ENCODE results near the gene SAP30L.

SAP30L gene

GRCh38 chr5:154406826-154407225, 39.0 kb upstream of the SAP30L start:
- Histone ChIP-seq H3K27me3 (ENCODE audit: control insufficient read depth, insufficient read depth, low read length) (no peaks in the 10 kb centered on the region), H3K4me1 (ENCODE audit: control insufficient read depth, insufficient read depth, low read length) (peaks cover 5% of the 10 kb centered on the region), H3K9me3 (ENCODE audit: control insufficient read depth, insufficient read depth, low read length) (no peaks in the 10 kb centered on the region), H3K9ac (ENCODE audit: low read depth, low read length) (no peak overlapping the region), H3K36me3 (ENCODE audit: control insufficient read depth, insufficient read depth, low read length) (no peaks in the 10 kb centered on the region), H3K4me3 (ENCODE audit: low read depth, low read length) (no peak overlapping the region)

- H3K27me3 ChIP-seq (ENCODE audit: control insufficient read depth, insufficient read depth, low read length) = no peaks in the 10 kb centered on the region
- H3K9me3 ChIP-seq (ENCODE audit: control insufficient read depth, insufficient read depth, low read length) = no peaks in the 10 kb centered on the region
- H3K36me3 ChIP-seq (ENCODE audit: control insufficient read depth, insufficient read depth, low read length) = no peaks in the 10 kb centered on the region
- no peak overlapping the region for H3K9ac ChIP-seq (ENCODE audit: low read depth, low read length)
- H3K4me1 ChIP-seq (ENCODE audit: control insufficient read depth, insufficient read depth, low read length) = peaks cover 5% of the 10 kb centered on the region
- no peak overlapping the region for H3K4me3 ChIP-seq (ENCODE audit: low read depth, low read length)
Measured at GRCh38 chr5:154408811-154409210, 37.0 kb upstream of the SAP30L start.

GRCh38 chr5:154409230-154409840, 36.5 kb upstream of the SAP30L start:
- Histone ChIP-seq H3K4me1 (ENCODE audit: control insufficient read depth, insufficient read depth, low read length) (peaks cover 5% of the 10 kb centered on the region), H3K36me3 (ENCODE audit: control insufficient read depth, insufficient read depth, low read length) (no peaks in the 10 kb centered on the region), H3K9ac (ENCODE audit: low read depth, low read length) (no peak overlapping the region), H3K4me3 (ENCODE audit: low read depth, low read length) (no peak overlapping the region), H3K9me3 (ENCODE audit: control insufficient read depth, insufficient read depth, low read length) (no peaks in the 10 kb centered on the region), H3K27me3 (ENCODE audit: control insufficient read depth, insufficient read depth, low read length) (no peaks in the 10 kb centered on the region)

- H3K4me3 ChIP-seq (ENCODE audit: low read depth, low read length) = no peak overlapping the region
- no peaks in the 10 kb centered on the region for H3K9me3 ChIP-seq (ENCODE audit: control insufficient read depth, insufficient read depth, low read length)
- no peaks in the 10 kb centered on the region for H3K27me3 ChIP-seq (ENCODE audit: control insufficient read depth, insufficient read depth, low read length)
- no peaks in the 10 kb centered on the region for H3K4me1 ChIP-seq (ENCODE audit: control insufficient read depth, insufficient read depth, low read length)
- H3K9ac ChIP-seq (ENCODE audit: low read depth, low read length) = no peak overlapping the region
- H3K36me3 ChIP-seq (ENCODE audit: control insufficient read depth, insufficient read depth, low read length) = no peaks in the 10 kb centered on the region
Measured at GRCh38 chr5:154410008-154410407, 35.8 kb upstream of the SAP30L start.

GRCh38 chr5:154410786-154411185, 35.0 kb upstream of the SAP30L start:
- no peaks in the 10 kb centered on the region for H3K4me1 ChIP-seq (ENCODE audit: control insufficient read depth, insufficient read depth, low read length)
- H3K9ac ChIP-seq (ENCODE audit: low read depth, low read length) = no peak overlapping the region
- H3K36me3 ChIP-seq (ENCODE audit: control insufficient read depth, insufficient read depth, low read length) = no peaks in the 10 kb centered on the region
- no peaks in the 10 kb centered on the region for H3K27me3 ChIP-seq (ENCODE audit: control insufficient read depth, insufficient read depth, low read length)
- H3K4me3 ChIP-seq (ENCODE audit: low read depth, low read length) = no peak overlapping the region
- no peaks in the 10 kb centered on the region for H3K9me3 ChIP-seq (ENCODE audit: control insufficient read depth, insufficient read depth, low read length)

- H3K4me1 ChIP-seq (ENCODE audit: control insufficient read depth, insufficient read depth, low read length) = no peaks in the 10 kb centered on the region
- H3K4me3 ChIP-seq (ENCODE audit: low read depth, low read length) = no peak overlapping the region
- no peaks in the 10 kb centered on the region for H3K9me3 ChIP-seq (ENCODE audit: control insufficient read depth, insufficient read depth, low read length)
- H3K36me3 ChIP-seq (ENCODE audit: control insufficient read depth, insufficient read depth, low read length) = no peaks in the 10 kb centered on the region
- no peak overlapping the region for H3K9ac ChIP-seq (ENCODE audit: low read depth, low read length)
- no peaks in the 10 kb centered on the region for H3K27me3 ChIP-seq (ENCODE audit: control insufficient read depth, insufficient read depth, low read length)
Measured at GRCh38 chr5:154411338-154411737, 34.5 kb upstream of the SAP30L start.

GRCh38 chr5:154412316-154412715, 33.5 kb upstream of the SAP30L start:
- no peaks in the 10 kb centered on the region for H3K9me3 ChIP-seq (ENCODE audit: control insufficient read depth, insufficient read depth, low read length)
- H3K27me3 ChIP-seq (ENCODE audit: control insufficient read depth, insufficient read depth, low read length) = no peaks in the 10 kb centered on the region
- H3K9ac ChIP-seq (ENCODE audit: low read depth, low read length) = no peak overlapping the region
- no peaks in the 10 kb centered on the region for H3K36me3 ChIP-seq (ENCODE audit: control insufficient read depth, insufficient read depth, low read length)
- H3K4me3 ChIP-seq (ENCODE audit: low read depth, low read length) = no peak overlapping the region
- no peaks in the 10 kb centered on the region for H3K4me1 ChIP-seq (ENCODE audit: control insufficient read depth, insufficient read depth, low read length)

- H3K9ac ChIP-seq (ENCODE audit: low read depth, low read length) = no peak overlapping the region
- no peaks in the 10 kb centered on the region for H3K36me3 ChIP-seq (ENCODE audit: control insufficient read depth, insufficient read depth, low read length)
- H3K27me3 ChIP-seq (ENCODE audit: control insufficient read depth, insufficient read depth, low read length) = no peaks in the 10 kb centered on the region
- H3K4me1 ChIP-seq (ENCODE audit: control insufficient read depth, insufficient read depth, low read length) = no peaks in the 10 kb centered on the region
- no peak overlapping the region for H3K4me3 ChIP-seq (ENCODE audit: low read depth, low read length)
- no peaks in the 10 kb centered on the region for H3K9me3 ChIP-seq (ENCODE audit: control insufficient read depth, insufficient read depth, low read length)
Measured at GRCh38 chr5:154412925-154413324, 32.9 kb upstream of the SAP30L start.

- no peak overlapping the region for H3K4me3 ChIP-seq (ENCODE audit: low read depth, low read length)
- H3K36me3 ChIP-seq (ENCODE audit: control insufficient read depth, insufficient read depth, low read length) = no peaks in the 10 kb centered on the region
- H3K9ac ChIP-seq (ENCODE audit: low read depth, low read length) = no peak overlapping the region
- H3K9me3 ChIP-seq (ENCODE audit: control insufficient read depth, insufficient read depth, low read length) = no peaks in the 10 kb centered on the region
- no peaks in the 10 kb centered on the region for H3K27me3 ChIP-seq (ENCODE audit: control insufficient read depth, insufficient read depth, low read length)
- H3K4me1 ChIP-seq (ENCODE audit: control insufficient read depth, insufficient read depth, low read length) = no peaks in the 10 kb centered on the region
Measured at GRCh38 chr5:154415114-154415513, 30.7 kb upstream of the SAP30L start.

- Histone ChIP-seq H3K9ac (ENCODE audit: low read depth, low read length) (no peak overlapping the region), H3K4me1 (ENCODE audit: control insufficient read depth, insufficient read depth, low read length) (no peaks in the 10 kb centered on the region), H3K4me3 (ENCODE audit: low read depth, low read length) (no peak overlapping the region), H3K36me3 (ENCODE audit: control insufficient read depth, insufficient read depth, low read length) (no peaks in the 10 kb centered on the region), H3K27me3 (ENCODE audit: control insufficient read depth, insufficient read depth, low read length) (no peaks in the 10 kb centered on the region), H3K9me3 (ENCODE audit: control insufficient read depth, insufficient read depth, low read length) (no peaks in the 10 kb centered on the region)
Measured at GRCh38 chr5:154418344-154418820, 27.4 kb upstream of the SAP30L start.

- Histone ChIP-seq H3K27me3 (ENCODE audit: control insufficient read depth, insufficient read depth, low read length) (no peaks in the 10 kb centered on the region), H3K36me3 (ENCODE audit: control insufficient read depth, insufficient read depth, low read length) (no peaks in the 10 kb centered on the region), H3K9ac (ENCODE audit: low read depth, low read length) (no peak overlapping the region), H3K4me3 (ENCODE audit: low read depth, low read length) (no peak overlapping the region), H3K4me1 (ENCODE audit: control insufficient read depth, insufficient read depth, low read length) (no peaks in the 10 kb centered on the region), H3K9me3 (ENCODE audit: control insufficient read depth, insufficient read depth, low read length) (no peaks in the 10 kb centered on the region)
Measured at GRCh38 chr5:154419236-154419635, 26.6 kb upstream of the SAP30L start.

- Histone ChIP-seq H3K9me3 (ENCODE audit: control insufficient read depth, insufficient read depth, low read length) (no peaks in the 10 kb centered on the region), H3K9ac (ENCODE audit: low read depth, low read length) (no peak overlapping the region), H3K4me1 (ENCODE audit: control insufficient read depth, insufficient read depth, low read length) (no peaks in the 10 kb centered on the region), H3K4me3 (ENCODE audit: low read depth, low read length) (no peak overlapping the region), H3K36me3 (ENCODE audit: control insufficient read depth, insufficient read depth, low read length) (no peaks in the 10 kb centered on the region), H3K27me3 (ENCODE audit: control insufficient read depth, insufficient read depth, low read length) (no peaks in the 10 kb centered on the region)
Measured at GRCh38 chr5:154421868-154422267, 23.9 kb upstream of the SAP30L start.

Measured in iPS-15b (cell line).